GM12891 (cell line): ENCODE data around the gene RAB23.

Source experiments
- POLR2A ChIP-seq: IDR thresholded peaks from 2 replicates; pipeline ENCODE4 v1.6.1; 2011; ENCODE audit warnings: low read depth, low read length, control low read depth
- POLR2AphosphoS5 ChIP-seq: IDR thresholded peaks from 2 replicates; pipeline ENCODE4 v1.6.1; 2011; ENCODE audit warnings: low read depth, low read length, control low read depth
- TAF1 ChIP-seq: IDR thresholded peaks from 2 replicates; pipeline ENCODE4 v1.6.1; 2011; ENCODE audit warnings: low read depth, low read length, control low read depth

GRCh38 chr6:57221191-57221935 is 744 bp downstream of the RAB23 start:
- TF ChIP-seq POLR2A (no peak), TAF1 (no peak), POLR2AphosphoS5 (no peak)
